HepG2 (cell line): Measurements from ENCODE around the gene RASGRP4.

Source experiments
- AHR ChIP-seq: IDR thresholded peaks from 2 replicates; pipeline ENCODE4 v1.6.1; 2018; ENCODE audit warnings: missing genetic modification reagents, missing compliant biosample characterization
- BHLHE40 ChIP-seq: IDR thresholded peaks from 2 replicates; pipeline ENCODE4 v1.6.1; 2011; ENCODE audit warnings: low read length, improper control_type of control experiment
- EP300 ChIP-seq, 3 experiments: sonication (generic) in 1 of 3; formaldehyde crosslinking in 1 of 3; IDR thresholded peaks; 2 replicates each; pipeline versions ENCODE4 v1.5.1 to v1.6.1; 2011 to 2020; ENCODE audit warnings: low read depth in 2 of 3, low read length in 2 of 3, borderline replicate concordance in 1 of 3, improper control_type of control experiment in 1 of 3, mild to moderate bottlenecking in 1 of 3, missing genetic modification reagents in 1 of 3, moderate library complexity in 1 of 3
- FOXJ3 ChIP-seq: sonication (generic); formaldehyde crosslinking; IDR thresholded peaks from 2 replicates; pipeline ENCODE4 v1.4.0; 2020; ENCODE audit warnings: missing genetic modification reagents, mild to moderate bottlenecking, borderline replicate concordance
- MAFF ChIP-seq: IDR thresholded peaks from 2 replicates; pipeline ENCODE4 v1.6.1; 2011; ENCODE audit warnings: low read depth, low read length, improper control_type of control experiment
- MYC ChIP-seq: sonication (generic); formaldehyde crosslinking; IDR thresholded peaks from 2 replicates; pipeline ENCODE4 v1.9.0; 2021; ENCODE audit warnings: missing genetic modification reagents, borderline replicate concordance
- RXRA ChIP-seq: sonication (generic); formaldehyde crosslinking; IDR thresholded peaks from 2 replicates; pipeline ENCODE4 v1.5.1; 2020; ENCODE audit warnings: missing genetic modification reagents
- STAT5B ChIP-seq: sonication (generic); formaldehyde crosslinking; IDR thresholded peaks from 2 replicates; pipeline ENCODE4 v1.4.0; 2020; ENCODE audit warnings: missing genetic modification reagents
- ZNF3 ChIP-seq: IDR thresholded peaks from 2 replicates; pipeline ENCODE4 v1.7.0; 2017; ENCODE audit warnings: inconsistent platforms
- TF ChIP-seq, protein P1 (sequence below): sonication (generic); formaldehyde crosslinking; IDR thresholded peaks from 2 replicates; pipeline ENCODE4 v1.5.0; 2020; ENCODE audit warnings: mild to moderate bottlenecking, missing genetic modification reagents, moderate library complexity
- TF ChIP-seq, protein P2 (sequence below): IDR thresholded peaks from 2 replicates; pipeline ENCODE4 v1.6.1; 2016; ENCODE audit warnings: mild to moderate bottlenecking, missing biosample characterization, missing genetic modification reagents
- TF ChIP-seq, protein P3 (sequence below): sonication (generic); formaldehyde crosslinking; IDR thresholded peaks from 2 replicates; pipeline ENCODE4 v1.4.0; 2020; ENCODE audit warnings: missing genetic modification reagents; ENCODE audit errors: not compliant biosample characterization

DNA sequence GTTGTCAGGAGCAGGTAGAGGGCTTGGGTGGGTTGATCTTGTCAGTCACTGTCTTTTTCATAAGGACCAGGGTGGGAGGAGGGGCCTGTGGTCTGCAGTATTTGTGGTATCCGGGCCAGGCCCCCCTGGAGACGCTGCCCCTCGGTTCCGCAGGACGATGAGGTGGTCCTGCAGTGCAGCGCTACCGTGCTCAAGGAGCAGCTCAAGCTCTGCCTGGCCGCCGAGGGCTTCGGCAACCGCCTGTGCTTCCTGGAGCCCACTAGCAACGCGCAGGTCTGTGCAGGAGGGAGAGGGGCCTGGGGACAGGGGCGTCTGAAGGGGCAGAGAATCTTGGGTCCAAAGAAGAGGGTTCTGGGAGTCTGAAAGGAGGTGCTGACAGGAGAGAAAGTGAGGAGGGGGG, 14.6 kb upstream of the RASGRP4 start:
- no peak for TF ChIP-seq BHLHE40
- no peak for TF ChIP-seq EP300 (IDR thresholded peaks at IDR 0.05; ENCODE audit: low read depth in 2 of 2, low read length in 2 of 2)
- TF ChIP-seq EP300 (CRISPR knock-in tag; IDR thresholded peaks at IDR 0.05; ENCODE audit: borderline replicate concordance), result no peak
- TF ChIP-seq FOXJ3 (CRISPR knock-in tag), result no peak
- TF ChIP-seq, protein P1, sequence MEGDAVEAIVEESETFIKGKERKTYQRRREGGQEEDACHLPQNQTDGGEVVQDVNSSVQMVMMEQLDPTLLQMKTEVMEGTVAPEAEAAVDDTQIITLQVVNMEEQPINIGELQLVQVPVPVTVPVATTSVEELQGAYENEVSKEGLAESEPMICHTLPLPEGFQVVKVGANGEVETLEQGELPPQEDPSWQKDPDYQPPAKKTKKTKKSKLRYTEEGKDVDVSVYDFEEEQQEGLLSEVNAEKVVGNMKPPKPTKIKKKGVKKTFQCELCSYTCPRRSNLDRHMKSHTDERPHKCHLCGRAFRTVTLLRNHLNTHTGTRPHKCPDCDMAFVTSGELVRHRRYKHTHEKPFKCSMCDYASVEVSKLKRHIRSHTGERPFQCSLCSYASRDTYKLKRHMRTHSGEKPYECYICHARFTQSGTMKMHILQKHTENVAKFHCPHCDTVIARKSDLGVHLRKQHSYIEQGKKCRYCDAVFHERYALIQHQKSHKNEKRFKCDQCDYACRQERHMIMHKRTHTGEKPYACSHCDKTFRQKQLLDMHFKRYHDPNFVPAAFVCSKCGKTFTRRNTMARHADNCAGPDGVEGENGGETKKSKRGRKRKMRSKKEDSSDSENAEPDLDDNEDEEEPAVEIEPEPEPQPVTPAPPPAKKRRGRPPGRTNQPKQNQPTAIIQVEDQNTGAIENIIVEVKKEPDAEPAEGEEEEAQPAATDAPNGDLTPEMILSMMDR (CRISPR knock-in tag), result no peak
- TF ChIP-seq, protein P2, sequence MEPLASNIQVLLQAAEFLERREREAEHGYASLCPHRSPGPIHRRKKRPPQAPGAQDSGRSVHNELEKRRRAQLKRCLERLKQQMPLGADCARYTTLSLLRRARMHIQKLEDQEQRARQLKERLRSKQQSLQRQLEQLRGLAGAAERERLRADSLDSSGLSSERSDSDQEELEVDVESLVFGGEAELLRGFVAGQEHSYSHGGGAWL (CRISPR knock-in tag), result no peak
- no peak for TF ChIP-seq MYC
- TF ChIP-seq, protein P3, sequence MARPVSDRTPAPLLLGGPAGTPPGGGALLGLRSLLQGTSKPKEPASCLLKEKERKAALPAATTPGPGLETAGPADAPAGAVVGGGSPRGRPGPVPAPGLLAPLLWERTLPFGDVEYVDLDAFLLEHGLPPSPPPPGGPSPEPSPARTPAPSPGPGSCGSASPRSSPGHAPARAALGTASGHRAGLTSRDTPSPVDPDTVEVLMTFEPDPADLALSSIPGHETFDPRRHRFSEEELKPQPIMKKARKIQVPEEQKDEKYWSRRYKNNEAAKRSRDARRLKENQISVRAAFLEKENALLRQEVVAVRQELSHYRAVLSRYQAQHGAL, result no peak
- TF ChIP-seq MAFF, result no peak
- TF ChIP-seq STAT5B (CRISPR knock-in tag), result no peak
- no peak for TF ChIP-seq AHR (CRISPR knock-in tag)
- TF ChIP-seq RXRA (CRISPR knock-in tag), result no peak
- no peak for TF ChIP-seq ZNF3 (CRISPR knock-in tag)
